SK-N-SH (cell line): ENCODE data around the gene MYO9B.

Source experiments
- CTCF ChIP-seq: fragments of 200-600 bp; sonication (generic); IDR thresholded peaks from 2 replicates; pipeline ENCODE4 v1.6.1; 2017; ENCODE audit warnings: antibody characterized with exemption, mild to moderate bottlenecking, moderate library complexity
- EP300 ChIP-seq, 2 experiments: IDR thresholded peaks; 2 replicates each; pipeline versions ENCODE4 v1.4.0 to v1.6.1; 2012; ENCODE audit warnings: borderline replicate concordance in 1 of 2, low read depth in 1 of 2, low read length in 1 of 2
- EZH2phosphoT487 ChIP-seq: fragments of 200-600 bp; sonication (generic); IDR thresholded peaks from 2 replicates; pipeline ENCODE4 v1.6.1; 2017; ENCODE audit warnings: low read depth, mixed run types, mild to moderate bottlenecking, antibody characterized with exemption, moderate library complexity, borderline replicate concordance
- JUND ChIP-seq: IDR thresholded peaks from 2 replicates; pipeline ENCODE4 v1.4.0; 2012
- NRF1 ChIP-seq: IDR thresholded peaks from 2 replicates; pipeline ENCODE4 v1.6.1; 2012; ENCODE audit warnings: low read depth, mild to moderate bottlenecking, low read length
- PBX3 ChIP-seq: IDR thresholded peaks from 2 replicates; pipeline ENCODE4; 2012
- RCOR1 ChIP-seq: fragments of 150-350 bp; IDR thresholded peaks from 2 replicates; pipeline ENCODE4 v1.6.1; 2017; ENCODE audit warnings: antibody characterized with exemption, low read length
- REST ChIP-seq: IDR thresholded peaks from 2 replicates; pipeline ENCODE4 v1.6.1; 2012; ENCODE audit warnings: mild to moderate bottlenecking, low read depth, low read length, moderate library complexity
- SIN3A ChIP-seq: IDR thresholded peaks from 2 replicates; pipeline ENCODE4 v1.6.1; 2012; ENCODE audit warnings: low read depth, mild to moderate bottlenecking, low read length, moderate library complexity, borderline replicate concordance
- TAF1 ChIP-seq: IDR thresholded peaks from 2 replicates; pipeline ENCODE4 v1.6.1; 2012; ENCODE audit warnings: low read depth, mild to moderate bottlenecking, low read length, moderate library complexity, borderline replicate concordance
- TCF12 ChIP-seq: IDR thresholded peaks from 2 replicates; pipeline ENCODE4 v1.4.0; 2012
- USF2 ChIP-seq: fragments of 150-350 bp; IDR thresholded peaks from 2 replicates; pipeline ENCODE4 v1.6.1; 2017; ENCODE audit warnings: antibody characterized with exemption, low read length, low read depth, borderline replicate concordance

- TF ChIP-seq TCF12: no peak
- TF ChIP-seq CTCF: no peak
- no peak for TF ChIP-seq TAF1
- TF ChIP-seq USF2: no peak
- no peak for TF ChIP-seq EP300 (IDR thresholded peaks at IDR 0.05; ENCODE audit: borderline replicate concordance in 1 of 2, low read depth in 1 of 2, low read length in 1 of 2)
- no peak for TF ChIP-seq PBX3
- no peak for TF ChIP-seq JUND
- TF ChIP-seq RCOR1: no peak
- no peak for TF ChIP-seq NRF1
- TF ChIP-seq SIN3A: no peak
- no peak for TF ChIP-seq REST
- TF ChIP-seq EZH2phosphoT487: no peak
These were observed 10.5 kb downstream of the MYO9B start for GRCh38 chr19:17086120-17086519.
